Parathyroid adenoma (tissue), 2 donors: ENCODE data around the gene SKAP1.

Experiments used
- H2AFZ ChIP-seq: fragments of 300-600 bp; sonication (generic); one replicate; pipeline ENCODE4 v1.7.0; 2017; ENCODE audit warnings: antibody characterized with exemption, mild to moderate bottlenecking
- H3K27ac ChIP-seq: fragments of 300-600 bp; sonication (generic); one replicate; pipeline ENCODE4 v1.7.0; 2017
- H3K27me3 ChIP-seq: fragments of 300-600 bp; sonication (generic); one replicate; pipeline ENCODE4 v1.7.0; 2017; ENCODE audit warnings: low read length; ENCODE audit not compliant: control insufficient read depth, insufficient read depth
- H3K36me3 ChIP-seq: fragments of 300-600 bp; sonication (generic); one replicate; pipeline ENCODE4 v1.7.0; 2017; ENCODE audit warnings: low read length; ENCODE audit not compliant: control insufficient read depth, insufficient read depth
- H3K4me1 ChIP-seq: fragments of 300-600 bp; sonication (generic); one replicate; pipeline ENCODE4 v1.7.0; 2017; ENCODE audit warnings: control low read depth
- H3K4me2 ChIP-seq: fragments of 300-600 bp; sonication (generic); one replicate; pipeline ENCODE4 v1.7.0; 2017; ENCODE audit warnings: low read length
- H3K4me3 ChIP-seq: fragments of 300-600 bp; sonication (generic); one replicate; pipeline ENCODE4 v1.7.0; 2017; ENCODE audit warnings: low read depth, low read length
- H3K79me2 ChIP-seq: fragments of 300-600 bp; sonication (generic); one replicate; pipeline ENCODE4 v1.7.0; 2017; ENCODE audit warnings: control low read depth
- H3K9ac ChIP-seq: fragments of 300-600 bp; sonication (generic); one replicate; pipeline ENCODE4 v1.7.0; 2017; ENCODE audit warnings: mild to moderate bottlenecking
- H3K9me3 ChIP-seq: fragments of 300-600 bp; sonication (generic); one replicate; pipeline ENCODE4 v1.7.0; 2017; ENCODE audit warnings: low read length; ENCODE audit not compliant: control insufficient read depth
- TF ChIP-seq, protein P1 (sequence below): fragments of 300-600 bp; sonication (generic); IDR thresholded peaks from one replicate; pipeline ENCODE4 v1.7.0; 2017; ENCODE audit warnings: antibody characterized with exemption, mild to moderate bottlenecking
- donor health status: primary hyperparathyroidism.

Gene SKAP1

GRCh38 chr17:48229936-48230335, 200.1 kb downstream of the SKAP1 start:
- Histone ChIP-seq H3K79me2 (no peaks in the 10 kb centered on the region), H3K9ac (no peak overlapping the region)

GRCh38 chr17:48228720-48229119, 201.3 kb downstream of the SKAP1 start:
- Histone ChIP-seq H2AFZ (no peak overlapping the region), H3K9me3 (no peaks in the 10 kb centered on the region), H3K4me3 (no peak overlapping the region), H3K36me3 (no peaks in the 10 kb centered on the region), H3K79me2 (no peaks in the 10 kb centered on the region), H3K4me1 (no peaks in the 10 kb centered on the region), H3K27me3 (no peaks in the 10 kb centered on the region), H3K4me2 (no peak overlapping the region), H3K9ac (no peak overlapping the region), H3K27ac (no peak overlapping the region)
- TF ChIP-seq, protein P1, sequence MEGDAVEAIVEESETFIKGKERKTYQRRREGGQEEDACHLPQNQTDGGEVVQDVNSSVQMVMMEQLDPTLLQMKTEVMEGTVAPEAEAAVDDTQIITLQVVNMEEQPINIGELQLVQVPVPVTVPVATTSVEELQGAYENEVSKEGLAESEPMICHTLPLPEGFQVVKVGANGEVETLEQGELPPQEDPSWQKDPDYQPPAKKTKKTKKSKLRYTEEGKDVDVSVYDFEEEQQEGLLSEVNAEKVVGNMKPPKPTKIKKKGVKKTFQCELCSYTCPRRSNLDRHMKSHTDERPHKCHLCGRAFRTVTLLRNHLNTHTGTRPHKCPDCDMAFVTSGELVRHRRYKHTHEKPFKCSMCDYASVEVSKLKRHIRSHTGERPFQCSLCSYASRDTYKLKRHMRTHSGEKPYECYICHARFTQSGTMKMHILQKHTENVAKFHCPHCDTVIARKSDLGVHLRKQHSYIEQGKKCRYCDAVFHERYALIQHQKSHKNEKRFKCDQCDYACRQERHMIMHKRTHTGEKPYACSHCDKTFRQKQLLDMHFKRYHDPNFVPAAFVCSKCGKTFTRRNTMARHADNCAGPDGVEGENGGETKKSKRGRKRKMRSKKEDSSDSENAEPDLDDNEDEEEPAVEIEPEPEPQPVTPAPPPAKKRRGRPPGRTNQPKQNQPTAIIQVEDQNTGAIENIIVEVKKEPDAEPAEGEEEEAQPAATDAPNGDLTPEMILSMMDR: no peak

More at GRCh38 chr17:48229936-48230335, 200.1 kb downstream of the SKAP1 start:
- H3K27ac ChIP-seq: no peak overlapping the region
- H3K4me2 ChIP-seq: no peak overlapping the region
- TF ChIP-seq, protein P1: no peak
- no peaks in the 10 kb centered on the region for H3K36me3 ChIP-seq
- no peaks in the 10 kb centered on the region for H3K4me1 ChIP-seq
- H3K4me3 ChIP-seq: no peak overlapping the region
- no peaks in the 10 kb centered on the region for H3K27me3 ChIP-seq
- no peak overlapping the region for H2AFZ ChIP-seq
- H3K9me3 ChIP-seq: no peaks in the 10 kb centered on the region

GRCh38 chr17:48225725-48226567, 204.1 kb downstream of the SKAP1 start:
- Histone ChIP-seq H3K9me3 (no peaks in the 10 kb centered on the region), H3K4me1 (no peaks in the 10 kb centered on the region), H3K36me3 (no peaks in the 10 kb centered on the region), H3K4me3 (no peak overlapping the region), H3K9ac (no peak overlapping the region), H3K27ac (no peak overlapping the region), H3K27me3 (no peaks in the 10 kb centered on the region), H3K79me2 (no peaks in the 10 kb centered on the region), H2AFZ (no peak overlapping the region), H3K4me2 (no peak overlapping the region)
- TF ChIP-seq, protein P1: no peak

- no peak overlapping the region for H3K4me2 ChIP-seq
- no peak overlapping the region for H3K27ac ChIP-seq
- H2AFZ ChIP-seq: no peak overlapping the region
- H3K9ac ChIP-seq: no peak overlapping the region
- H3K79me2 ChIP-seq: no peaks in the 10 kb centered on the region
- no peaks in the 10 kb centered on the region for H3K9me3 ChIP-seq
- no peaks in the 10 kb centered on the region for H3K36me3 ChIP-seq
- no peaks in the 10 kb centered on the region for H3K4me1 ChIP-seq
- TF ChIP-seq, protein P1: no peak
- H3K4me3 ChIP-seq: no peak overlapping the region
- H3K27me3 ChIP-seq: no peaks in the 10 kb centered on the region
Measured at GRCh38 chr17:48223945-48224344, 206.1 kb downstream of the SKAP1 start.

- no peaks in the 10 kb centered on the region for H3K27me3 ChIP-seq
- TF ChIP-seq, protein P1: no peak
- no peaks in the 10 kb centered on the region for H3K36me3 ChIP-seq
- no peak overlapping the region for H2AFZ ChIP-seq
- H3K4me2 ChIP-seq: no peak overlapping the region
- no peaks in the 10 kb centered on the region for H3K79me2 ChIP-seq
- H3K27ac ChIP-seq: no peak overlapping the region
- no peak overlapping the region for H3K9ac ChIP-seq
- no peaks in the 10 kb centered on the region for H3K4me1 ChIP-seq
- no peaks in the 10 kb centered on the region for H3K9me3 ChIP-seq
- no peak overlapping the region for H3K4me3 ChIP-seq
Measured at GRCh38 chr17:48219617-48220016, 210.4 kb downstream of the SKAP1 start.
